Neural progenitor cell (in vitro differentiated cells): ENCODE measurements around the gene FGFR3.

Experiments used
- CTCF ChIP-seq: fragments of 200-600 bp; sonication (generic); IDR thresholded peaks from 2 replicates; pipeline ENCODE4 v1.5.1; 2017; ENCODE audit warnings: antibody characterized with exemption, mild to moderate bottlenecking
- EZH2 ChIP-seq: fragments of 200-600 bp; sonication (generic); IDR thresholded peaks from 2 replicates; pipeline ENCODE4 v1.6.1; 2017; ENCODE audit warnings: antibody characterized with exemption, mild to moderate bottlenecking, moderate library complexity

- no peak for TF ChIP-seq CTCF
- TF ChIP-seq EZH2, result no peak
These were observed 28.8 kb downstream of the FGFR3 start for GRCh38 chr4:1821679-1822567.
